SK-N-MC (cell line): Measurements from ENCODE around the gene CHI3L2.
"Not testable (repeated sequence)": the region's sequence is repeated elsewhere in the genome, so short reads cannot be mapped to it uniquely, and the experiment has no call there.

Source experiments
- DNase-seq: peaks from one replicate; pipeline ENCODE4 v3.0.0-alpha.2; 2011; ENCODE audit warnings: low read depth, low spot score
- H3K27ac ChIP-seq: fragments of 200-600 bp; sonication (generic); 2 replicates; pipeline ENCODE4 v1.5.1; 2016; ENCODE audit warnings: mixed run types
- H3K36me3 ChIP-seq: fragments of 200-600 bp; sonication (generic); 2 replicates; pipeline ENCODE4 v1.6.1; 2017; ENCODE audit warnings: antibody characterized with exemption, low read length, mixed read lengths; ENCODE audit not compliant: insufficient read depth
- H3K4me3 ChIP-seq: fragments of 200-600 bp; sonication (generic); 2 replicates; pipeline ENCODE4 v1.5.1; 2016
- H3K9ac ChIP-seq: fragments of 200-600 bp; sonication (generic); 2 replicates; pipeline ENCODE4 v1.8.0; 2017; ENCODE audit warnings: mixed run types, mixed read lengths; ENCODE audit not compliant: insufficient read length
- H3K9me3 ChIP-seq: fragments of 200-600 bp; sonication (generic); 2 replicates; pipeline ENCODE4 v1.6.1; 2017; ENCODE audit warnings: low read depth, mild to moderate bottlenecking, antibody characterized with exemption, low read length, moderate library complexity, mixed read lengths
- EZH2 ChIP-seq: fragments of 200-600 bp; sonication (generic); IDR thresholded peaks from one replicate; pipeline ENCODE4 v1.6.1; 2017; ENCODE audit warnings: antibody characterized with exemption
- FOXP2 ChIP-seq: optimal IDR thresholded peaks from 2 replicates; pipeline ENCODE3; 2011; ENCODE audit warnings: mild to moderate bottlenecking, moderate library complexity; ENCODE audit not compliant: insufficient read depth; ENCODE audit errors: extremely low read length, control extremely low read depth
- POLR2AphosphoS5 ChIP-seq: IDR thresholded peaks from 2 replicates; pipeline ENCODE4 v1.6.1; 2012; ENCODE audit warnings: mild to moderate bottlenecking, low read depth, low read length, borderline replicate concordance

Gene CHI3L2

DNA sequence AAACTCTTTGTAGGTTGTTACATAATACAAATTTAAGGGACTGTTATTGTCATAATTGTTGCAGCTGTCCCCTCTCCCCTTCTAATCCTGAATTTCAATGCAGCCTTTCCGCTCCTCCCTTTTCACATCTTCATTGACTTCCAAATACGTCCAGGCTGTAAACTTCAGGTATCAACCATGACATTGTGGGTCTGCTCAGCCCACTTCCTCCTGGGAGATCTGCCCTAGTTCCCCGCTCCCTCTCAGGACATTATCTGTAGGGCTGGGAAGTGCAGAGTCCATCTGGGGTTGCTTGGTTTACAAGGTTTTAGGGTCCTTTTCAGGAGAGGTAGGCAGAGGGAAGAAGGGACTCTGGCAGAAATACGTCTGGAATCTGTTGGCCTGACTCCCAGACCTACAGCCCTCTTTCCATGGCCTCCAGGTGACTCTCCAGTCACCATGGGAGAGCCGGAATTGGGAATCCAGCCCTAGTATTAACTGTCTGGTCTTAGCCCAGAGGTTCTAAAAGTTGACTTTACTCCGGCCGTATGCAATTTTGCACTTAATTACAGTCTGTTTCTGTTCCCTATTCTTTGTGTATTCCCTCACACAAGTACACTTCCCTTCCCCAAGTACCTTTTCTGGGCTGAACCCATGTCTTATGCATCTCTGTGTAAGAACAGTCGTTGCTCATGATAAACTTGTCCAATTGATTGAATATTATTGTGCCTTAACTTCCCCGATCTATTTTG lies 22.4 kb upstream of the CHI3L2 start:
- TF ChIP-seq EZH2 (no peak), FOXP2 (no peak), POLR2AphosphoS5 (no peak)
- Histone ChIP-seq H3K9me3 (no peaks in the 10 kb centered on the region), H3K36me3 (no peaks in the 10 kb centered on the region), H3K4me3 (no peak overlapping the region), H3K27ac (no peak overlapping the region), H3K9ac (no peak overlapping the region)
- no peak for DNase-seq

DNA sequence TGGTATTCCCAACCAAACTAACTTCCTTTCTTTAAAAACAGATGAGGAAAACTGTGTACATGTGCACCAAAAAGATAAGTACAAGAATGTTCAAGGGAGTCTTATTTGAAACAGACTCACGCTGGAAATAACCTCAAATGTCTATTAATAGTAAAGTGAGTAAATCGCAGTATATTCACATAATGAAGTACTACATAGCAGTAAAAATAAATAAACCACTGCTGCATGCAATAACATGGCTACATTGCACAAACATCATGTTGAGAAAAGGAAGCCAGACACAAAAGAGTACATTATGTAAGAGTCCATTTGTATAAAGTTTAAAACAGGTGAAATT lies 21.8 kb upstream of the CHI3L2 start:
- Histone ChIP-seq H3K4me3 (no peak overlapping the region), H3K9me3 (no peaks in the 10 kb centered on the region), H3K27ac (no peak overlapping the region), H3K36me3 (no peaks in the 10 kb centered on the region), H3K9ac (no peak overlapping the region)
- DNase-seq: no peak
- TF ChIP-seq EZH2 (no peak), POLR2AphosphoS5 (no peak)

GRCh38 chr1:111208921-111209320 lies 18.6 kb upstream of the CHI3L2 start:
- Histone ChIP-seq H3K9me3 (no peaks in the 10 kb centered on the region), H3K36me3 (no peaks in the 10 kb centered on the region), H3K9ac (no peak overlapping the region), H3K27ac (no peak overlapping the region), H3K4me3 (no peak overlapping the region)
- DNase-seq: no peak
- TF ChIP-seq POLR2AphosphoS5 (no peak), EZH2 (no peak), FOXP2 (no peak)

- H3K27ac ChIP-seq: no peak overlapping the region
- no peak for DNase-seq
- no peak overlapping the region for H3K9ac ChIP-seq
- H3K36me3 ChIP-seq: no peaks in the 10 kb centered on the region
- H3K4me3 ChIP-seq: no peak overlapping the region
- no peak for TF ChIP-seq EZH2
- TF ChIP-seq FOXP2: no peak
- TF ChIP-seq POLR2AphosphoS5: no peak
- no peaks in the 10 kb centered on the region for H3K9me3 ChIP-seq
These were observed 17.9 kb upstream of the CHI3L2 start for GRCh38 chr1:111209622-111210021.

DNA sequence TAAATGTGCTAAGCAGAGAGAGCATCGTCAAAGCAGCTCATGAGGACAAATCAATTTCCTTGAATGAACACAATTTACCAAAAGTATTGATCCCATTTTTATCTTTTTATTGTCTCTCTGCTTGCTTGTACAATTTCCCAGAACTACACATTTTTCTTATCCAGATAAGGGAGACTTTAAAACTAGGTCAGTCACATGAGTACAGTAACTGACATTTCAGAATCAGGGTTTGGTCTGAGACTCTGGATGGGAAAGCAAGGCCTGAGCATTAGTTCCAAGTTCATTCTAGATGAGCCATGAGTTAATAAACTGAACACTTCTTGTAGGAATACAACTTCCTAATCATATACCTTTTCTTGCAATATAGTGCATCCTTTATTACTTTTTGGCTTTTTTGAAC lies 15.6 kb upstream of the CHI3L2 start:
- no peak for TF ChIP-seq FOXP2
- Histone ChIP-seq H3K4me3 (no peak overlapping the region), H3K9me3 (no peaks in the 10 kb centered on the region), H3K9ac (no peak overlapping the region), H3K27ac (no peak overlapping the region), H3K36me3 (no peaks in the 10 kb centered on the region)
- DNase-seq: no peak

DNA sequence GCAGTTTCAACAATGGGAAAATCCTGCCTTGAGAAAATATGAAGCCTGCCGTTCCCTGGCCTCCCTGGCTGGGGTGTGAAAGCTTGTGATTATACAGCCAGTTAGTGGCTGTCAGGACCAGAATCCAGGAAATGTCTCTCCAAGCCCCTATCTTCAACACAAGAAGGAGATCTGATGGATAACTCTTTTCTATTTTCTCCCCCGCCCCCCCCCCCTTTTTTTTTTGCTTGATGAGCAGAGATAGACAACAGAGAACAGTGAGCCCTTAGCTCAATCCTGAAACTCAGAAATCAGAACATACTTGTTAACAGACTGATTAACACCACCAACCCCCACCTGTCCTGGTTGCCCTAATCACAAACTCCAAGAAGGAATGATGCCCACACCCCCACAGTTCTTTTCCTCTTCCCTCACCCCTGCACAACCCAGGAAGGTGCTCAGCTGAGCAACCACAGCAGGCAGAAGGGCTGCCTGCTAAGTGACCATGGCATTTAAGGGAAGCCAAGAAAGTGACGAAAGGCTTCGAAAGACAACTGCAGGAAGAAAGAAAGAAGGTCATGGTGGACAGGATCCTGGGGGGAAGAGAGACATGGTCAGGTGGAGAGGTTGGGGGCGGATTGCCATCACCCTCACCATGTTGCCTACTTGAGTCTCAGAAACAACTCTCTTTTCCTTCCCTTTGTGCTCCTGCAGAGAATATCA lies 14.7 kb upstream of the CHI3L2 start:
- TF ChIP-seq POLR2AphosphoS5: no peak
- TF ChIP-seq EZH2: no peak
- no peak for TF ChIP-seq FOXP2
- Histone ChIP-seq H3K9ac (no peak overlapping the region), H3K4me3 (no peak overlapping the region), H3K36me3 (no peaks in the 10 kb centered on the region), H3K9me3 (no peaks in the 10 kb centered on the region), H3K27ac (no peak overlapping the region)
- no peak for DNase-seq

DNA sequence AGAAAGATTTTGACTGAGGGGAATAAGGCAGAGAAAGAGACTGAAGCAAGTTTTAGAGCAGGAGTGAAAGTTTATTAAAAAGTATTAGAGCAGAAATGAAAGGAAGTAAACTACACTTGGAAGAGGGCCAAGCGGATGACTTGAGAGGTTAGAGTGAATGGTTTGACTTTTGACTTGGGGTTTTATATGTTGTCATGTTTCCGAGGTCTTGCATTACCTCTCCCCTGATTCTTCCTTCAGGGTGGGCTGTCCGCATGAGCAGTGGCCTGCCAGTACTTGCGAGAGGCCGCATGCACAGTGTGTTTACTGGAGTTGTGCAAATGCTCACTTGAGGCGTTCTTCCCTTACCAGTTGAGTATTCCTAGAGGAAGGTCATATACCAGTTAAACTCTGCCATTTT lies 14.1 kb upstream of the CHI3L2 start:
- H3K9me3 ChIP-seq: no peaks in the 10 kb centered on the region
- no peak overlapping the region for H3K27ac ChIP-seq
- no peak for TF ChIP-seq FOXP2
- TF ChIP-seq EZH2: no peak
- no peak for TF ChIP-seq POLR2AphosphoS5
- no peak for DNase-seq
- H3K9ac ChIP-seq: no peak overlapping the region
- no peaks in the 10 kb centered on the region for H3K36me3 ChIP-seq
- H3K4me3 ChIP-seq: no peak overlapping the region

DNA sequence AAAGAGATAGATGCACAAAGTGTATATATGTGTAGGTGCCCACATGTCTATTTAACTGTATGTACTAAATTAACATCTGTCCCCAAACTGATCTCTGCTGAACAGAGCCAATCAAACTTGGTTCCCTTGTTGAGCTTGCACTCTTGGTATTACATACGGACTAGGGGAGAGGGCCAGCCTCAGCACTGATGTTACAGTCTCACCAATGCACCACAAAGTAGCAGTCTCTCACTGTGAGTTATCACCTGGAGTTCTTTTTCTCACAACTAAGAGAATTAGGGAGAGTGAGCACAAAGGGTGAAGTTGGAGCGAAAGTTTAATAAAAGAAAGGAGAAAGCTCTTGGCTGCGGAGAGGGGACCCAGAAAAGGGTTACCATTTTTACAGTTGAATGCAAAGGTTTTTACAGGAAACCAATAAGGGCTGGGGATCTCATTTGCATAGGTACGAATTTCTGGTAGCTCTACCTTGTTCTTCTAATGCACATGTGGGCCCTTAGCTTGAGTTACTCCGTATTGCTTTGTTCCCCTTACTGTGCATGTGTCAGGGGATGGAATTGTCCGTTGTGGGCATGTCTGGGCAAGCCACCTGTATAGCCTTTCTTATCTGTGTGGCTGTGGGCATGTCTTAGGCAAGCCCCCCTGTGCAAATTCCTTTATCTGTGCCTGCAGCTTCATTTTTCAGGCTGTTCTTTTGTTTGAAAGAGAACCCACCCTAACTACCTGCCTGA lies 13.3 kb upstream of the CHI3L2 start:
- no peak overlapping the region for H3K9ac ChIP-seq
- H3K36me3 ChIP-seq: no peaks in the 10 kb centered on the region
- no peaks in the 10 kb centered on the region for H3K9me3 ChIP-seq
- TF ChIP-seq POLR2AphosphoS5 (no peak), FOXP2 (no peak), EZH2 (no peak)
- H3K27ac ChIP-seq: no peak overlapping the region
- no peak for DNase-seq
- H3K4me3 ChIP-seq: no peak overlapping the region

GRCh38 chr1:111214884-111215283 lies 12.6 kb upstream of the CHI3L2 start:
- H3K27ac ChIP-seq: no peak overlapping the region
- H3K36me3 ChIP-seq: no peaks in the 10 kb centered on the region
- H3K4me3 ChIP-seq: no peak overlapping the region
- TF ChIP-seq POLR2AphosphoS5 (no peak), FOXP2 (no peak), EZH2 (no peak)
- DNase-seq: no peak
- H3K9me3 ChIP-seq: no peaks in the 10 kb centered on the region
- no peak overlapping the region for H3K9ac ChIP-seq

DNA sequence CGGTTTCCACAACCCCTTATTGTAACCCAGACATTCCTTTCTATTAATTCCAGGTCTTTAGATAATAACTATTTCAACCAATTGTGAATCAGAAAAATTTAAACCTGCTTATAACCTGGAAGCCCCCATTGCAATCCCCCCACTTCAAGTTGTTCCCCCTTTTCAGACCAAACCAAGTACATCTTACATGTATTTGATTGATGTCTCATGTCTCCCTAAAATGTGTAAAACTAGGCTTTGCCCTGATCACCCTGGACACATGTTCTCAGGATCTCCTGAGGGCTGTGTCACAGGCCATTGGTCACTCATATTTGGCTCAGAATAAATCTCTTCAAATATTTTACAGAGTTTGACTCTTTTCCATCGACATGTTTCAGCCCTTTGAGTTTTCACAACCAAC lies 12.2 kb upstream of the CHI3L2 start:
- not testable (repeated sequence) for H3K4me3 ChIP-seq, H3K36me3 ChIP-seq, H3K27ac ChIP-seq, H3K9me3 ChIP-seq, DNase-seq, H3K9ac ChIP-seq
